ENCODE results near the gene ARL1.

DNA sequence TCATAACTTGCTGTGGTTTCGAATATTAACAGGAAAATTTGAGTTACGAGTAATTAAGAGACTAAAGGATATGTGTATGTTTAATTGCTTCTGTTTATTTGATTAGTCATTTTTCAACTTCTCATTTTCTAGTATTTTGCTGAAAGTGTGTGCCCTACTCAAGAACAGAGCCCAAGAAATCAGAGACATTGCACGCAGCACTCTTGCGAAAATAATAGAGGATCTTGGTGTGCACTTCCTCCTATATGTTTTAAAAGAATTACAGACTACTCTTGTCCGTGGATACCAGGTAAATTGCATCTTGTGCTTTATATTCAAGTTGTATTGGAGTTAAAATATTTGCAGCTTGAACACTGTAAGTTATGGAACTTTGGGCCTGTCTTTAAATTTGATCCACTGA lies 50.8 kb downstream of the ARL1 start:
- no peak for TF ChIP-seq CTBP2 (IDR thresholded peaks at IDR 0.05; ENCODE audit: borderline replicate concordance, insufficient read depth, insufficient read length, low read length)
- no peak for TF ChIP-seq EP300 (IDR thresholded peaks at IDR 0.05; ENCODE audit: borderline replicate concordance in 1 of 2, low read depth in 2 of 2, low read length in 2 of 2)
- no peak for TF ChIP-seq GABPA (IDR thresholded peaks at IDR 0.05; ENCODE audit: borderline replicate concordance, insufficient read depth, low read length)
